Amniotic epithelial cell (primary cell): ENCODE data around the gene LRPAP1.

ENCODE experiments used
- DNase-seq: peaks from one replicate; pipeline ENCODE4 v3.0.0-alpha.2; 2010; ENCODE audit warnings: low read depth

The LRPAP1 gene

GRCh38 chr4:3485011-3485791, 47.0 kb downstream of the LRPAP1 start:
- no peak for DNase-seq

- DNase-seq: no peak
Observed at GRCh38 chr4:3484057-3484973, 47.9 kb downstream of the LRPAP1 start.

DNA sequence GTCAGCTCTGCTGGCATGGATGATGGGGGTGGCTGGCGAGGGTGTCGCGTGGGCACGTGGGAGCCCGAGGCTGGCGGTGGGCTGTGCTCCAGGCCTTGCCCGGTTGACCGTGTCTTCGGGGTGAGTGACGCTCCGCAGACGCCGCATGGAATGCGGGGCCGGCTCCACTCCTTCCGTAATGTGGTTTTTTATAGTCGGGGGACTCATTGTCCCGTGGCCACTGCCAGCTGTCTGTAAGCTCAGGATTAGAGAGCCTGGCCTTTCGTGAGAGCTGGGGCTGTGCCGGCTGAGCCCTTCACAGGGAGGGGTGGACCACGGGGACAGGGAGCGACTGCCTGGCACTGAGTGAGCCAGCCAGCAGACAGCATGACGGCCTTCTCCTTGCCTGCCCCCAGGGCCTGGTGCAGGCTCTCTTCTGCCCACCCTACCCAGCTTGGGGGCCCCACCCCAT, 48.7 kb downstream of the LRPAP1 start:
- DNase-seq: peak; percentile 14

GRCh38 chr4:3482707-3483106, 49.5 kb downstream of the LRPAP1 start:
- DNase-seq: no peak

DNA sequence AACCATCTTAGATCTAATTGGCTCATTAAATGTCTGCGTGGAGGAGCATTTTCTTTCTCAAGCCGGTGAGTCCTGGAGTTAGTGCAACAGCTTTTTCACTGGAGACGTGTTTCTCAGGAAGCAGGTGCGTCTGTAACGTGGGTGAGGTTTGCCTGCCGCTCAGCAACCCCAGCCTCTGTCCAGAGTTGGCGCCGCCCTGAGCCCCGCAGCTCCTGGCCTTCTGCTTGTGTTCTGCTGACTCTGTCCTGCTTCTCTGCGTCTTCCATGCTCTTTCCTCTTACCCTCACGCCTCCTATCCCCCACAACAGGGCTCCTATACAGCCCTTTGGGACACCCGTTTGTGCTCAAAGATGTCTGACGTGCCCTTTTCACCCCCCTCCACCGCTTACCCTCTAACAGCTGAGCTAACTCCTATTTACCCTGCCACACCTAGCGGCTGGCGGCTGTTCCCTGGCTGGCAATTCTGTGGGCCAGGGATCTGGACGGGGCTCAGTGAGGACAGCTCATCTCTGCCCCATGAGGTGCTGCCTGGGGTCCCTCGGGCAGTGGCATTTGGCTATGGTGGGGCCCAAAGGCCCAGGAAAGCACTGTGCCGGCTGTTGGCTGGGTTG, 50.3 kb downstream of the LRPAP1 start:
- DNase-seq: no peak

- DNase-seq: no peak
Observed at GRCh38 chr4:3481113-3481531, 51.1 kb downstream of the LRPAP1 start.

- DNase-seq: peak; percentile 55
Observed at GRCh38 chr4:3480528-3481112, 51.6 kb downstream of the LRPAP1 start.

GRCh38 chr4:3479358-3480101, 52.7 kb downstream of the LRPAP1 start:
- DNase-seq: no peak

DNA sequence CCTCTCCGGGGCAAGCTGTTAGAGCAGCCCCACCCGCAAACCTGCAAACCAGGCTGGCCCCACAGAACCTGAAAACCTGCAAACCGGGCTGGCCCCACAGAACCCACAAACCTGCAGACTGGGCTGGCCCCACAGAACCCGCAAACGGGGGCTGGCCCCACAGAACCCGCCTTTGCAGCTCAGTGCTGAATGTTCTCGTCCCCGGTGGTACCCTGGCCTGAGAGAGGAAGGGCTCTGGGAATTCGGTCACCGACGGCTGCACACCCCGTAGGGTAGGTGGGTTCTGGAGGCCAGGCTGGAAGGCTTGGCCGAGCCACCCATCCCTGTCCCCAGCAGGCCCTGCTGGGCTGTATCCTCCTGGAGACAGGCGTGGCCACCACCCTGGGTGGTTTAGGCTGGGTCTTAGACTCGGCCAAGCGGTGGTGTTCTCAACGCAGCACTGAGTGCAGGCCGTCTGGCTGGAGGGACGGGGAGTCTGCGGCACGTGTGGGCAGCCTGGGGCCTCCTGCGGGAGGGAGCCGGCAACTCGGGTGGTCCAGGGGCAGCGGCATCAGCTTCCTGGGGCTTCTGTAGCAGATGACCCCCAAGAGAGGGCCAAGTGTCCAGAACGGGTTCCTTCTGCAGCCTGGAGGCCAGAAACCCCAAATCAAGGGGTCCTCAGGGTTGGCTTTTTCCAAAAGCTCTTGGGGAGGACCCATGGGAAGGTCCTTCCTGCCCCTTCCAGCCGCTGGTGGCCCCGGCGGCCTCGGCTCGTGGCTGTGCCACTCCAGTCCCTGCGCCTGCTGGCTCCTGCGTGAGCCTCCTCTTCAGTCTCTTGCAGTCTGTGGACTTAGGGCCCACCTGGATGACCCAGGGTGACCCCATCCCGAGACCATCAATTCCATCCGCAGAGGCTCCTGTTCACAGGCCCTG, 53.5 kb downstream of the LRPAP1 start:
- no peak for DNase-seq

DNA sequence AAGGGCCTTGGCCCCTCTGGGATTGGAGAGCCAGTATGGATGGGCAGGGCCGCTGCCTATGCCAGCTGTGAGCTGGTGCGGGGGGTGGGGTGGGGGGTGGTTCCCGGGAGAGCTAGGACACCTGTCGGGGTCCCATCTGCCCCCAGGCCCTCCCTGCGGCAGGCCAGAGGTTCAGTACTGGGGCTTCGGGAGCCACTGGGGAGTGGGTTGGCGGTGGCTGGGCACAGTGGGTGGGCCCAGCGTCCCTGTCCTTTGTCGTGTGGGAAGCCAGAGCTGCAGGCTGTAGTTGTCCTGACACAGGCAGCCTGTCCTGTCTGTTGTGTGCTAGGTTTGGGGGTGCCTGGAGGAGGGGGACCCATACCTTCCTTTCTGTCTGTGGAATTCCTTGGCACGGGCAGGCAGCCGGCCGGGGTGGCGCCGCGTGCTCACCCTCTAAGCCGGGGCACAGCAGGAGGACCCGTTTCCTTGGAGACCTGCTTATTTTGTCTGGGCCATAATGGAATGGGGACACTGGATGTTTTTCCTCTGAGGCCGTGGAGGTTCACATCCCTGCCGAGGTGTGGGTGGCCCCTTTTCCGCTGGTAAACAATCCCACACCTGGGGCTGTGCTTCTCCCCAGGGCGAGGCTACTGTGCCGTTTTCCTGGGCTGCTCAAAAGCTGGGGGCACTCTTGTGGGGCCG, 54.3 kb downstream of the LRPAP1 start:
- no peak for DNase-seq

GRCh38 chr4:3476936-3477749, 55.1 kb downstream of the LRPAP1 start:
- DNase-seq: no peak

GRCh38 chr4:3476341-3476747, 55.9 kb downstream of the LRPAP1 start:
- DNase-seq: no peak

DNA sequence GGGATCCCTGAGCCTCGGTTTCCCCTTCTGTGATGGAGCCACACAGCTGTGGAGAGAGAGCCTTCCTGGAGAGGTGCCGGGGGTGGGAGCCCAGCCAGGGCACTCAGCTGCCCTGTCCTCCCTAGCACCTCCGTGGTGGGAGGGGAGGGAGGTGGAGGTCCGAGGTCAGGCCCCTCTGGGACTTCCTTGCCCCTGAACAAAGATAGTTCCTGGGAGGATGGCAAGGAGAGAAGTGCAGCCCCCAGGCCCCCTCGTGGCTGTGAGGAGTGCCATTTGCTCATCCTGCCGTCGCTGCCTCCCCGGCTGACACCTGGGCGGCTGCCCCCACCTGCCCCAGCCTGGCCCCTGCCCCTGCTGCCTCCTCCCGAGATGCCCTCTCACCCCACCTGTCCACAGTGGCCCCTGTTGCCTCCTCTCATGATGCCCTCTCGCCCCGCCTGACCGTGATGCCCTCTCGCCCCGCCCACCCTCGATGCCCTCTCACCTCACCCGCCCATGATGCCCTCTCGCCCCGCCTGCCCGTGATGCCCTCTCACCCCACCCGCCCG, 56.4 kb downstream of the LRPAP1 start:
- DNase-seq: no peak

GRCh38 chr4:3475041-3475712, 57.0 kb downstream of the LRPAP1 start:
- no peak for DNase-seq

DNA sequence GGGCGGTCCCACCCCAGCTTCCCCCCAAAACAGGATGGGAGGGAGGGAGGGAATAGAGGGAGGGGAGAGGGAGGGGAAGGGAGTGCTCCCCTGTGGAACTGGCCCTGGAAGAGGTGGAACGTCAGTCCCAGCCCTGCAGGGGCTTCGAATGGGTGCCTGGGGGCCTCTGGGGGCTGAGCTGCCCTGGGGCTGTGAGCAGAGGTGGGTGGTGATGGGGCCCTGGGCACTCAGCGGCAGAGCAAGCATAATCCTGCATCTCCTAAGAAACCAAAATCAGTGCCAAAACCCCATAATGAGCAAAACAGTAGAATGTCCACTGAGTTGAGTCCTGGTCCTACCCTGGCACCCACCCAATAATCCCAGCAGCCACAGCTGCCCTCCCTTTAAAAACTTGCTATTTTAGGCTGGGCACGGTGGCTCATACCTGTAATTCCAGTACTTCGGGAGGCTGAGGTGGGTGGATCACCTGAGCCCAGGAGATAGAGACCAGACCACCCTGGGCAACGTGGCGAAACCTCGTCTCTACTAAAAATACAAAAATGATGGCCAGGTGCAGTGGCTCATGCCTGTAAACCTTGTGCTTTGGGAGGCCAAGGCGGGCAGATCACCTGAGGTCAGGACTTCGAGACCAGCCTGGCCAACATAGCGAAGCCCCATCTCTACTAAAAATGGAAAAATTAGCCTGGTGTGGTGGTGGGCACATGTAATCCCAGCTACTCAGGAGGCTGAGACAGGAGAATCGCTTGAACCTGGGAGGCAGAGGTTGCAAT, 58.0 kb downstream of the LRPAP1 start:
- no peak for DNase-seq

GRCh38 chr4:3473181-3473950, 58.9 kb downstream of the LRPAP1 start:
- DNase-seq: no peak
